ENCODE results near the gene IGSF3.
"Not testable (repeated sequence)": the region's sequence is repeated elsewhere in the genome, so short reads cannot be mapped to it uniquely, and the experiment has no call there.

IGSF3 gene

DNA sequence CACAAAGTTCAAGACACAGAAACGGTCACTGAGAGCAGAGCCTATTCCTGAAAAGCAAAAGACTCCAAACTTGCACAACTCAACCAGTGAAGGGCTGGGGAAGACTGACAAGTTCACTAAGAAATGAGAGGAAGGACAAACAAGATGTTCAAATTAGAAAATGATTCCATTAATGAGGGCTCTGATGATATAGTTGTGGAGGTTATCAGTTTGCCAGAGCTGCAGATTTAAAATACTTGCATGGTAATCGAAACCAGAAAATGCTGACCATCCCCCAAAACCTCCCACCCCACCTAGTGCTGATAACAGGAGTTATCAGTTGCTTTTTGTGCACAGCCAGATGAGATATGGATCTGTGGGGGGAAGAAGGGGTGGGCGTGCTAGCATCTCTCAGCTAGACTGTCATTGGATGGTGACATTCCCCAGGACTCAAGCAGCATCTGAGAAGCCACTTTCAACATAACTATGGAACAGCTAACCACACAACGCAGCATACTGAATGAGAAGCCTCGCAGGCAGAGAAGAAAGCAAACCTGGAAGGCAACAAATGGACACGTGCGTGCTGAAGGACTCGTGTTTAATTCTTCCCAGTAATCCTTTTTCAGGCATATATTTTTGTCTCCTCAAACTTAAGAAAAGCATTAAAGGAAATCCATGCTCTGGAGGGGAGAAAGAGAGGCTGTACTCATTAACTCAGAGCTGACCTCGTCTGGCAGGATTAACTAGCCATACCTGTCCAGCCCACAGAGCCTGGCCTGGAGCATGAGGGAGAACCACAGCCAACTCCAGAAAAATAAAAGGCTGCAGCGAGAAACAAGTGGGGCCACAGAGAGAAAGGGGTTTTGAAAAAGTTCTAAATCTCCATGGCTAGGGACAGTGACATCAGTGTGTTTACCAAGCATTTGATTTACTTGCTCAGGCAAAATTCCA, 35.3 kb downstream of the IGSF3 start:
- DNase-seq (ENCODE audit: insufficient read length, low spot score); FAIRE-seq: not testable (repeated sequence)

DNA sequence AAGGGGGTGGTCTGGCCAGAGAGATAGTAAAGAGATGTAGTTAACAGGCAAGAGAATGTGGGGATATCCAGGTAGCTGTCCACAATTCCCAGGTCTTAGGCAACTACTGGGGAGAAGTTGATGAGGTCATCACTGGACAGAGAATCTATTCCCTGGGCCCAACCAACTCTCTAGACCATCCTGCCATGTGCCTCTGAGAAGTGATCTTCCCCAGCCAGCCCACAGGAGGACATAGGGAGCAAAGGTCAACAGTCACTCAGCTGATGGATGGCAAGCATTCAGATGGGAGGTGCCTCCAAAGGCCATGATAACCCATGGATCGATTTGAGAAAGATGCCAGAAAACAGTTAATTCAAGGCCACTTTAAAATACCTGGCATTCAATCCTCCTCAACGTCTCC, 36.0 kb downstream of the IGSF3 start:
- DNase-seq (ENCODE audit: insufficient read length, low spot score); FAIRE-seq: not testable (repeated sequence)

DNA sequence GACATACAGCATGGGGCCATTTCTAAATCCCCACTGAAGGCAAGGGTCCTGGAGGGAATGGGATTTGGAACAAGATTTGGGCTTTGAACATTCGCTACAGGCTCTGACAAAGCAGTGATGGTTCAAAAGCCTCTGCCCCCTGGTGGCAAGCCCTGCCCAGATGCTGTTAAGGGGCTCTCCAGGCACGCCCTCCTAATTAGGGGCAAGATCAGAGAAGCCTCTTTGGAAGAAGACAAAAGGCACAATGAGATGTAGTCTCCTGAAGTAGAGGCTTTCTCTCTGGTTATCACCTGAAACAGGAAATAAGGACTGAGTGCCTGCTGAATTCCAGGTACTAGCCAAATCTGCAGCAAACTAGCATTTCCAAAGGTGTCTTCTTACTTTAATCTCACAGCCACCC, 37.5 kb downstream of the IGSF3 start:
- not testable (repeated sequence) for FAIRE-seq; DNase-seq (ENCODE audit: insufficient read length, low spot score)

DNA sequence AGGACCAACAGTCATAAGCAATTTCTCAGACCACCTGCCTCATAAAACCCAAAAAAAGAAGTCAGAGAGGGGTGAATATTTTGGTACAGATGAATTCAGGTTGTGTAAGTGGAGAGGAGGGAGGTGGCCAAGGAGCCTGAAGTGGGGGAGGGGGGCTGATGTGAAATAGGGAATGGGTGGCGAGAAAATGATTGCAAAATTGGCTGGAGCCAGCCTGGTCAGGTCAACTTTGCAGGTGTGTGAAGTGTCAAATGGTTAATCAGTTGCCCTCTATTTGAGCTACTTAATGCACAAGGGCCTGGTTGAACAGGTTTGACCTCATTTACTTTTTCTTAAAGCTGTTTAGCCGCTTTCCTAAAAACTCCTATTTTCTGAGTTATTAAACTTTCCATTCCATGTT, 38.1 kb downstream of the IGSF3 start:
- not testable (repeated sequence) for DNase-seq (ENCODE audit: insufficient read length, low spot score); FAIRE-seq

DNA sequence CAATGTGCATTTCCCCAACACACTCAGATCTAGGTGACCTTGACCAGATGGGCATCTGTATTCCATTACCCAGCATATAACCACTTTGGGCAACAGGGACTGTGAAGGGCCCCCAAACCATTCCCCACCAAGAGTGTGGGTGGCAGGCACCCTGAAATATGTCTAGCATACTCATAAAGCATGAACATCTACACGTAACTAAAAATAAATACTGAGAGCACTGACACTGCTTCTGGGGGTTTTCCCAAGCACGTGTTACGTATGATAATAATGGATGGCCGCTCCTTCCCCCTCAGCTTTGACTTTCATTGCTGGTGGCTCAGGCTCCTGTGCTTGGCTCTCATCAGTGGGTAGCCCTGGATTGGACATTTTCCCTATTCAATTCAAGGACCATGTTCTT, 39.1 kb downstream of the IGSF3 start:
- FAIRE-seq (no peak), DNase-seq (ENCODE audit: insufficient read length, low spot score) (no peak)

DNA sequence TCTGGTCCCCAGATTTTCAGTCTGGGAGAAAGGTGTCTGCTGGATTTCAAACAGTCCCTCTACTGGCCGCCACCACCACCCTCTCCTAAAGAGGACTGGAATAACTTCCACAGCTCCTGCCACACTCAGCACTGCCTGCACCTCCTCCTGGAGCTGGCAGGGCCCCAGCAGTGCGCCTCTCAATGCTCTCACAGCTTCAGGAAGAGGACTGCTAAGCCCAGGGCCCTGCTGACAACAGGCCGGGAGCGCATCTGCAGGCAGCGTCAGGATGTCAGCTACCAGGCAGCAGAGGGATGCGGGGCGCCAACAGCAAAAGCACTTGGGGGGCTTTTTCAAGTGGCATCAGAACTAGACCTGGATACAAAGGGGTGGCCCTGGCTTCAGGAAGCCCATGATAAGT, 40.2 kb downstream of the IGSF3 start:
- FAIRE-seq; DNase-seq (ENCODE audit: insufficient read length, low spot score): not testable (repeated sequence)

DNA sequence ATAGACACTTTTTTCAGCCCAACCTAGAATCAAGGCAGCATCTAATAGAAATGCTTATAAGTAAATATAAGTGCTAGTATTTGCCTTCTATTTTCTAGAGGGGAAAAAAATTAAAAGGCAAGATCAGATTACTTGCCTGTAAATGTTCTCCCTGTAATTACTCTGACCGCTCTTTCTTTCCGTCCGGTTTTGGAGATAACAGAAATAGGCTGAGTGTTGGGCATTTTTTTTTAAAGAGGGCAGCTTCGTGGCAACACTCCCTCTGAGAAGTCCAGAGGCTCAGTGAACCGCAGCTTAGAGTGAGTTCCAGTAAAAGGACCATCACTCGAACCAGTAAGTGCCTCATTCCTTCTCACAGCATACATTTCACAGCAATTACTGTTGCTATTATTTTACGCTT, 40.6 kb downstream of the IGSF3 start:
- FAIRE-seq; DNase-seq (ENCODE audit: insufficient read length, low spot score): not testable (repeated sequence)

DNA sequence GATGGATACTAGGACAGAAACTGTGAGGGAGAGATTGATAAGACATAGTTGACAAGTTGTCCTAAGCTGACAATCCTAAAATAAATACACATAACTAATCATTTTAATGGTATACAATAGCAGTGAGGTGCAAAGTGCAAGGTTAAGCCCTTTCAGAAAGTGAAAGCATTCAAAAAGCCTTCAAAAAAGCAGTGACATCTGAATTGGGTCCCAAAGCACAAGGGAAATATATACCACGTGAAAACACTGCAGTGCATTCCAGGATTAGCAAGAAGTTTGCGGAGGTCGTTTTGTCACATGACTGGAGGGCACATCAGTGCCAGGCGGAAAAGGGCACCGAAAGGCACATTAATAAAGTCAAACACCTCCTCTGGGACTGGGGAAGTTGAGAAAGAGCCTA, 42.4 kb downstream of the IGSF3 start:
- not testable (repeated sequence) for FAIRE-seq; DNase-seq (ENCODE audit: insufficient read length, low spot score)

DNA sequence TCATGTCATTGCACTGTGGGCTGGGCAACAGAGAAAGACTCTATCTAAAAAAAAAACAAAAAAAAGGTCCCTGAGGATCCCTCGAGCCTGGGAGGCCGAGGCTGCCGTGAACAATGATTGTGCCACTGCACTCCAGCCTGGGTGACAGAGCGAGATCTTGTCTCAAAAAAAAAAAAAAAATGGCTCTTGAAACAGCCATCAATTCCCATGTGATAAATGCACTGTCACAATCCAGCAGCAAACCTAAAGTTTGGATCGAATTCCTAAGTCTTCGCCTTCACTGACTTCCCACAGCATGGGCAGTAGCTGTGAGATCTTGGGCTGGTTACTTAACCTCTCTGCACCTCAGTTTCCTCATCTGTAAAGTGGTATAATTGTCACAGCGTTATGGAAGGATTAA, 43.5 kb downstream of the IGSF3 start:
- FAIRE-seq: no peak
- no peak for DNase-seq (ENCODE audit: insufficient read length, low spot score)

DNA sequence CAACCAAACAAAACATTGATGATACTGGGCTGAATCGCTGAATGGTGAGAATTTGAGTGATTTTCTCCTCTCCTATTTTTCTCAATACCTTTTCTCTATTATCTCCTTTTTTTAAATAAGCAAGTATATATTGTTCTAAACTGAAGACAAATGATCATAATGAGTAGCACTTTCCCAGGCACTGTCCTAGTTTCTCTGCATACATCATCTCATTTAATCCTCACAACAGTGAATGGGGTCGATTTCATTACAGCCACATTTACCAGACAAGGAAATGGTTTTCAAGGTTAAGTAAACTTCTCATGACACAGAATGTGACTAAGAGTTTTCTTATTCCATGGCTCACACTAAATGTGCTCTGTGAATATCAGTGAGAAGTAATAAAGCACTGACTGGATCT, 45.0 kb downstream of the IGSF3 start:
- FAIRE-seq; DNase-seq (ENCODE audit: insufficient read length, low spot score): not testable (repeated sequence)

DNA sequence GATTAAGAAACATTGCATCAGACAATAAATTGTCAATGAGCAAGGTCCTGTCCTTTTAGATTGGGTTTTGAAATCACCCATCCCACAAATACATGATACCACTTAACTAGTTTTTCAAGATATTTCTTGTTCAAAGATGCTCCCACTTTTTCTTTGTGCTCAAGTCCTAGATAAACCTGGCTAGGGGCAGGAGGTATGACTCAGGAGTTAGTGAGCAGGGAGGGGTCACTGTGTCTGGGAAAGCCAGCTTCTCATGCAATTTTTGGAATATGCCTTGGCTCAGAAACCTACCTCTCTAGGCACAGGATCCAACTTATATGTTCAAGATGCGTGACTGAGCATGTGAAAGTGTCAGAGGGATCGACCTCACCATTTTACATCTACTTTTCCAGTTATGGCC, 45.8 kb downstream of the IGSF3 start:
- not testable (repeated sequence) for DNase-seq (ENCODE audit: insufficient read length, low spot score); FAIRE-seq

DNA sequence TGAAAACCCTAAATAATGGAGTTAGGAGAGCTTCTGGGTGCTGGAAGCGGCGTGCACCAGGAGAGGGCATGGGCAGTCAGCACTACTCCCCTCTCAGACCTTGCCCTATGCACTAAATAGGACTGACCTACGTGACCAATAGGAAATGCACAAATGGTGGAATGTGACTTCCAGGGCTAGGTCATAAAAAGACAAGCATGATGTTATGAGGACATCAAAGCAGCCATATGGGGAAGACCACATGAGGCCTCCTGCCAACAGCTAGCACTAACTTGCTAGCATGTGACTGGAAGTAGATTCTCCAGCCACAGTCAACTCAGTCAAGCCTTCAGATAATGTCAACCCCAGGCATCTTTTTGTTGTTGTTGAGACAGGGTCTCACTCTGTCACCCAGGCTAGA, 47.1 kb downstream of the IGSF3 start:
- FAIRE-seq; DNase-seq (ENCODE audit: insufficient read length, low spot score): not testable (repeated sequence)

DNA sequence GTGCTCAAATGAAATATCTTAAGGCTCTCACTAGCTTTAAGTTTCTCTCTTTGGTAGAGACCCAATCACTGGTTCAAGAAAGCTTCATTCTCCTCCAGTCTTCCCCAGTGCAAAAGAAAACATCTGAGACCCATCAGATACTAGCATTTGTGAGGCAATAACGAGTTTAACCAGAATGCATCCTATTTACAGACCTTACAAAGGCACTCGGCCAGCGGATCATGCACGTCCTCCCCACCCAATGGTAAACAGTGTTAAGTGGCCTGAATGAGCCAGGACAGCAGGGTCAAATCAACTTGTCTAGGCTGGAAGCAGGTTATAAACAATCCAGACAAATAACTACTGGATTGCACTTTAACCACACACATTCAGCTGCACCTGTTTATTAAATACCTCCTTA, 48.4 kb downstream of the IGSF3 start:
- DNase-seq (ENCODE audit: insufficient read length, low spot score); FAIRE-seq: not testable (repeated sequence)

DNA sequence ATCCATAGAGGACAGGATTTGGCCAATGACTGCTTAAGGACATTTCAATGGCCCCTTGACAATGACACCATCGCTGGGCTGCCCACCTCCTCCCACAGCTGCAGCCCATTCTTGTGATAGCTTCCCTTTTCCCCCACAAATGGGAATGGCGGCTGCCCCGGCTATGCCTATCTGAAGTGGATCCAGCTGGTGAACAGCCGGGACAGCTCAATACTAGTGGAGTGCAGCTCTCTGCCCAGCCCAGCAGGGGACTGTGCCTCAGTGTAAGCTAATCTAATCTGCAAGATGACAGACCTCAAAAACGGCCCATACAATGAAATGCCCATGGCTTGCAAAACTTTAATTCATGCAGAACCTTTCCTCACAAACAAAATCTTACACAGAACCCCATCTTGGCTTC, 49.7 kb downstream of the IGSF3 start:
- FAIRE-seq: not testable (repeated sequence)

DNA sequence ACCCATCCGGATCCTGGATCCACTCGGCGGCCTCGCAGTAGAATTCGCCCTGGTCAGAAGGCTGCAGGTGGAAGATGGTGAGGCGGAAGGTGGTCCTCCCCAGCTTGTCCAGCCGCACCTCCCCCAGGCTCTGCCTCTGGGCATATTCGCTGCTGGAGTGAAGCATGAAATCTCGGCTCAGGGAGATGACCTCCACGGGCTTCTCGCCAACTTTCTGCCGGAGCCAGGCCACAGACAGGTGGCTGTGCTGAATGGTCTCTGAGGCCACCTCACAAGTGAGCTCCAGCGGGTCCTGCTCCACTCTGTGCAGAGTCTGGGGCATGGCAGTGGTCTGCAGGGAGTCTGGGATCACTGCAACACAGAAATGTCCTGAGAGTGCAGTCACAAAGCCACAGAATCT, 53.7 kb downstream of the IGSF3 start:
- not testable (repeated sequence) for FAIRE-seq; DNase-seq (ENCODE audit: insufficient read length, low spot score)

More for the DNA sequence above, 49.7 kb downstream of the IGSF3 start:
- not testable (repeated sequence) for DNase-seq (ENCODE audit: insufficient read length, low spot score)

DNA sequence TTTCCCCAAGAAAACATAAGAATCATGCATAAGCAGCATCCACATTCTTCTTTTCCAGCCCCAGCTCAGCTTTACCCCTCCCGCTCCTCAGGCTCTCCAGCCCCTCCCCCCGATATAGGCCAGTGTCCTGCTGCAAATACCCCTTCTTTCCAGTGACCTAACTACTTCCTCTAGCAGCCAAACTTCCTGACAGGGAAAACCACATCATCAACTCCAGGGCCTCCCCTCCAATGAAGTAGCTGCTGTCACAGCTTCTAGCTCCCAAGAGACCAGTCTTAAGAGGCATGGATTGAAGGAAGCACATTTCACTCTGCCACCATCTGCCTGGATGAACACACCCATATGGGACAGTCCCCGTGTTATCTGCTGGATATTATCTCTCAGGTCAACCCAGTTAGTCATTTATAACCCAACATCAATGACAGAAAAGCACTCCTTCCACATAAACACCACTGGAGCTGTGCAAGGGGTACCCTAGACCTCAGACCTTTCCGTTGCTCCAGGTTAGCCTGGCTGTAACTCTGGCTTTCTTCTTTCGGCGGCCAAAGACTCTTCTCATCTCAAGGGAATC, 57.6 kb downstream of the IGSF3 start:
- FAIRE-seq; DNase-seq (ENCODE audit: insufficient read length, low spot score): not testable (repeated sequence)

DNA sequence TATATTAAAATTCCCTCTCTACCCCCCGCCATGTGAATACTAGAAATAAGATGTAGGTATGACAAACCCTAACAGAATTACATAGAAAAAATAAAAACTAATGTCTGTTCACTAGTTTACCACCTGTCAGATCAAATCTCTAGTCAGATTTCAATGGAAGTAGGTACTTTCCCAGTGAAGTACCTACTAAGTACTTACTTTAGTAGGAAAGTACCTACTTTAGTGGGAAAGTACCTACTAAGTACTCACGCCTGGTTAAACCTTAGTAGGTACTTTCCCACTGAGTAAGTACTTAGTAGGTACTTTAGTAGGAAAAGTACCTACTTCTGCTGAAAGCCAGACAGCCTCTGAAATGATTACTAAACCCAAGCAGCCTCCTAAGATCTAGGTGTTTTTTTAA, 58.7 kb downstream of the IGSF3 start:
- not testable (repeated sequence) for DNase-seq (ENCODE audit: insufficient read length, low spot score); FAIRE-seq

DNA sequence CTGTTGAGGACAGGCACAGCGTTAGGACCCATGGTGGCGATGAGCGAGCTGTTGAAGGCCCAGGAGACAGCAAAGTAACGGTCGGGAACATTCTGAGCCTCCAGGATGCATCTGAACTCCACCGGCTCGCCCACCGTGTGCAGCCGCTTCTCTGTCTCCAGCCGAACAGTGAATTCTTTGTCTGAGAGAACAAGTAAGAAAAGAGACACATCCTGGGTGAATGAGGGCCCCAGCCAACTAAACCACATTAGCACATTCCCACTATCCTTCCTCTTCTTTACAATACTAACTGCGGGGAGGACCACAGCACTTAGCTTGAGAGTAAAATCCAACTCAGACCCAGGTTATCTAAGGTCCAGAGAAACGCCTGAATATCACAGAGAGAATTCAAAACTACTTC, 59.4 kb downstream of the IGSF3 start:
- DNase-seq (ENCODE audit: insufficient read length, low spot score); FAIRE-seq: not testable (repeated sequence)

DNA sequence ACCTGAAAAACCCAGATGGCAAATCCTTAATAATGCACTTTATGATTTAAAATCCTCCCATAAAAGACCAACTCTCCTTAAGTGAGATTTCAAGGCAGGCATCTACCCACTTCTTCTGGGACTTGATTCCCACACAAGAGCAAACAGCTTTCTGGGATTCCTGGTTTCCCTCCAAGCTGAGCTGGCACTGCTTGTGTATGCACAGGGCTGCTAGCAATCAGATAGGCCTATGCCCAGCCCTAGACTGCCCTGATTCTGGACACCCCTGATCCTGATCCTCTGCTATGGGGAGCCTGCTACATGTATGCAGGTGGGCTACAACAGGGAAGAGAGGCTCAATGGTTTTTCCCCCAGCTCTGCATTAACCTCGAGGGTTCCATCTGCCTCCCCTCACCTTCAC, 60.1 kb downstream of the IGSF3 start:
- DNase-seq (ENCODE audit: insufficient read length, low spot score); FAIRE-seq: not testable (repeated sequence)

DNA sequence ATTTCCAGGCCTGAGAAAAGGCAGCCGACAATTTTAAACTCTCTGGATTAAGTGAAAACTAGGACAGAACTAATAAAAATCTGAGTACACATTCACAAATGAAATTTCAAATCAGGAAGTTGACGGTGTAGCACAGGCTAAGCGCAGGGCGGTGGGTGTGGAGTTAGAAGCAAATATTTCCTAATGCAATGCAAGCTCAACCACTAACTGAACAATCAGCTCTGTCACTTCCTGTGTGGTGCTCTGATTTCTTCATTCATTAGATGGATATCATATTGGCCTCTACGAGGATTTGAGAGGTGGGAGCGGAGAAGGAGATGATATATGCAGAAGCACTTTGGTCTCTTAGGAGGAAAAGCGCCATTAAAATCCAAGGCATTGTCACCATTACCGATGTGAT, 61.5 kb downstream of the IGSF3 start:
- DNase-seq (ENCODE audit: insufficient read length, low spot score); FAIRE-seq: not testable (repeated sequence)

DNA sequence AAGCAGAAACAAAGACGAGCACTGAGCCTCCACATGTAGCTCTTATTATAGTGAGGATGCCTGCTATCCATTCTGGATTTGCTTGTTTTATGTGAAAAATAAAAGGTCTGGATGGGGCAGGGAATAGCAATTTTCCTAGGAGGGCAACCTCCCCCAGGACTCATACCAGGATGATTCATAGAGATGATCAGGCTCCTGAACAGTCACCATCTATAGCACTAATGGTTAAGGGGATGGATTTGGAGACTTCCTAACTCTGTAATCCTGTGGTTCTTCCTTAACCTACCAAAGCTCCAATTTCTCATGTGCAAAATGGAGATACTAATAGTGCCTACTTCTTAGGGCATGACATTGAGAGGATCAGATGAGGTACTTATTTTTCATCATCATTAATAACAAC, 62.2 kb downstream of the IGSF3 start:
- no peak for DNase-seq (ENCODE audit: insufficient read length, low spot score)
- no peak for FAIRE-seq

DNA sequence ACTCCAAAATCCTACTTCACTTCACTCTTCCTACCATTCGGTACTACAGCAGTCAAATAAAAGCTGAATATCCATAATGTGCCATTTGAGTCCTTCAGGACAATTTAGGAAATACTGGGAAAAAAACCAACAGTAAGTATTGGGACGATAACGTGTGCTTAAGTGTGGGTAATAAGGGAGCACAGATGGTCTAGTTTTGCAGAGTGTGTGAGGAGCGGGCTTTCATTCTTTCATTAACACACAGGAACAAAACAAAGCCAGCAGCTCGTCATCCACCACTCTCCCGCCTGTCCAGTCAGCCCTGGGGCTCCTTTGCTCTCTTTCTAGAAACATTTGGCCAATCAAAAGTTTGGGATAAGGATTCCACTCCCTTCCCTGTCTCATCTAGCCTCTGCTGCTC, 63.1 kb downstream of the IGSF3 start:
- not testable (repeated sequence) for FAIRE-seq; DNase-seq (ENCODE audit: insufficient read length, low spot score)
